Measurements from ENCODE around the gene GDF10. TPM values are rescaled to one million over a fixed set of nuclear protein-coding genes. Genes with fewer than 3 reads are reported as not detected.

The GDF10 gene
- total RNA-seq, 1 experiment from 2014 or later, result not detected

DNA sequence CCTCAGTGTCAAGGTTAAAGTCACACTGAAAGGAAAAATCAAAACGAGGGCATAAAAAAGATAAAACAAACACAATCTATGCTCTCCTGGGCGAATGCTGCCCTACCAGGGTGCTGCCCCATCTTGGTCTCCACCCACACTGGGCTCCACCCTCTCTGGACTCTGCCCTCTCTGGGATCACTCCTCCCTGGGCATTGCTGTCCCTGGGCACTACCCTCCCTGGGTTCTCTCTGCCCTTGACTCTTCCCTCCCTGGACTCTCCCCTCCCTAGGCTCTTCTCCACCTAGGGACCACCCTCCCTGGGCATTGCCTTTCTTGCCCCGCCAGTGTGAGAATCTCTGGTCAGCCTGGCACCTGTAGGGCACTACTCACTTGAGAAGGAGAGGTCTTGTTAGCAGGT is 30.8 kb downstream of the GDF10 start:
- intact Hi-C loops (cut with micrococcal nuclease), result no loop called here
- Mint-ChIP-seq H3K4me1 (ENCODE audit: insufficient read depth, unreplicated experiment) (no peaks in the 10 kb centered on the region), H3K36me3 (ENCODE audit: insufficient read depth, unreplicated experiment) (no peaks in the 10 kb centered on the region), H3K27ac (ENCODE audit: low read depth, unreplicated experiment) (no peak overlapping the region), H3K4me3 (ENCODE audit: unreplicated experiment) (no peak overlapping the region), H3K27me3 (ENCODE audit: insufficient read depth, unreplicated experiment) (peaks cover 30% of the 10 kb centered on the region), H3K9me3 (ENCODE audit: unreplicated experiment) (no peaks in the 10 kb centered on the region)
- no peak for DNase-seq (ENCODE audit: unreplicated experiment)
- BruUV-seq (replicated peaks), result no TSS peak
- CTCF ChIA-PET, result interaction anchor here (0.7 to 2.1 kb wide), 3 partner anchors 9 to 305 kb away, joined by 3 to 9 read pairs (median 3); no protein-coding TSS in a partner anchor
- TF ChIP-seq, protein P1, sequence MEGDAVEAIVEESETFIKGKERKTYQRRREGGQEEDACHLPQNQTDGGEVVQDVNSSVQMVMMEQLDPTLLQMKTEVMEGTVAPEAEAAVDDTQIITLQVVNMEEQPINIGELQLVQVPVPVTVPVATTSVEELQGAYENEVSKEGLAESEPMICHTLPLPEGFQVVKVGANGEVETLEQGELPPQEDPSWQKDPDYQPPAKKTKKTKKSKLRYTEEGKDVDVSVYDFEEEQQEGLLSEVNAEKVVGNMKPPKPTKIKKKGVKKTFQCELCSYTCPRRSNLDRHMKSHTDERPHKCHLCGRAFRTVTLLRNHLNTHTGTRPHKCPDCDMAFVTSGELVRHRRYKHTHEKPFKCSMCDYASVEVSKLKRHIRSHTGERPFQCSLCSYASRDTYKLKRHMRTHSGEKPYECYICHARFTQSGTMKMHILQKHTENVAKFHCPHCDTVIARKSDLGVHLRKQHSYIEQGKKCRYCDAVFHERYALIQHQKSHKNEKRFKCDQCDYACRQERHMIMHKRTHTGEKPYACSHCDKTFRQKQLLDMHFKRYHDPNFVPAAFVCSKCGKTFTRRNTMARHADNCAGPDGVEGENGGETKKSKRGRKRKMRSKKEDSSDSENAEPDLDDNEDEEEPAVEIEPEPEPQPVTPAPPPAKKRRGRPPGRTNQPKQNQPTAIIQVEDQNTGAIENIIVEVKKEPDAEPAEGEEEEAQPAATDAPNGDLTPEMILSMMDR (IDR thresholded peaks at IDR 0.05; ENCODE audit: unreplicated experiment), result no peak
- POLR2A ChIA-PET, result interaction anchor here (1.0 kb wide), 1 partner anchor 10 kb away, joined by 3 read pairs; no protein-coding TSS in a partner anchor

DNA sequence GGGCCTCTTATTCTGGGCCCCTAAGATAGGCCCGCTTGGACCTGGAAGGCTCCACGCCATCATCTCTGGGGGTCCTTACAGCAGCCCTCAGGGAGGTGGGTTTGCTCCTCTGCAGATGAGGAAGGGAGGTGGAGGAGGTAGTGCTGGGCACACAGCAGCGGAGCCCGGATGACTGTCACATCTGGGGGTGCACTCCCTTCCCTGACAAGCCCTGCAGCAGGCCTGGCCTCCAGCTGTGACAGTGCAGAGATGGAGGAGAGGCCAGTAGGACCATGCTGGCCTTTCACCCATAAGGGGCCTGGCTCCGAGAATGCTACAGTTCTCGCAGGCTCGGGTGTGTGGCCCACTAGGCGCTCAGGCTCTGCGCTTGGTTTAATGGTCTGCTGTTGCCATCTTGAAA is 31.5 kb downstream of the GDF10 start:
- TF ChIP-seq, protein P1 (IDR thresholded peaks at IDR 0.05; ENCODE audit: unreplicated experiment), result no peak
- Mint-ChIP-seq H3K4me1 (ENCODE audit: insufficient read depth, unreplicated experiment) (no peaks in the 10 kb centered on the region), H3K27ac (ENCODE audit: low read depth, unreplicated experiment) (no peak overlapping the region), H3K4me3 (ENCODE audit: unreplicated experiment) (no peak overlapping the region), H3K27me3 (ENCODE audit: insufficient read depth, unreplicated experiment) (peaks cover 37% of the 10 kb centered on the region), H3K9me3 (ENCODE audit: unreplicated experiment) (no peaks in the 10 kb centered on the region), H3K36me3 (ENCODE audit: insufficient read depth, unreplicated experiment) (no peaks in the 10 kb centered on the region)
- POLR2A ChIA-PET, result interaction anchor here (1.0 kb wide), 1 partner anchor 11 kb away, joined by 3 read pairs; no protein-coding TSS in a partner anchor
- DNase-seq (ENCODE audit: unreplicated experiment), result no peak
- CTCF ChIA-PET, result interaction anchor here (0.5 to 2.1 kb wide), 8 partner anchors 8 to 307 kb away, joined by 3 to 9 read pairs (median 3); no protein-coding TSS in a partner anchor
- no TSS peak for BruUV-seq (replicated peaks)
- intact Hi-C loops (cut with micrococcal nuclease), result no loop called here

GRCh38 chr10:47331954-47332353 is 32.0 kb downstream of the GDF10 start:
- Mint-ChIP-seq H3K4me3 (ENCODE audit: unreplicated experiment) (no peak overlapping the region), H3K36me3 (ENCODE audit: insufficient read depth, unreplicated experiment) (no peaks in the 10 kb centered on the region), H3K4me1 (ENCODE audit: insufficient read depth, unreplicated experiment) (no peaks in the 10 kb centered on the region), H3K27ac (ENCODE audit: low read depth, unreplicated experiment) (no peak overlapping the region), H3K27me3 (ENCODE audit: insufficient read depth, unreplicated experiment) (peaks cover 42% of the 10 kb centered on the region), H3K9me3 (ENCODE audit: unreplicated experiment) (no peaks in the 10 kb centered on the region)
- intact Hi-C loops (cut with micrococcal nuclease), result no loop called here
- ChIA-PET CTCF (interaction anchor here (0.9 to 2.1 kb wide), 5 partner anchors 17 to 307 kb away, joined by 3 to 9 read pairs (median 4); no protein-coding TSS in a partner anchor), POLR2A (no interaction called here)
- DNase-seq (ENCODE audit: unreplicated experiment), result no peak
- TF ChIP-seq, protein P1 (IDR thresholded peaks at IDR 0.05; ENCODE audit: unreplicated experiment), result no peak
- BruUV-seq (replicated peaks), result no TSS peak

DNA sequence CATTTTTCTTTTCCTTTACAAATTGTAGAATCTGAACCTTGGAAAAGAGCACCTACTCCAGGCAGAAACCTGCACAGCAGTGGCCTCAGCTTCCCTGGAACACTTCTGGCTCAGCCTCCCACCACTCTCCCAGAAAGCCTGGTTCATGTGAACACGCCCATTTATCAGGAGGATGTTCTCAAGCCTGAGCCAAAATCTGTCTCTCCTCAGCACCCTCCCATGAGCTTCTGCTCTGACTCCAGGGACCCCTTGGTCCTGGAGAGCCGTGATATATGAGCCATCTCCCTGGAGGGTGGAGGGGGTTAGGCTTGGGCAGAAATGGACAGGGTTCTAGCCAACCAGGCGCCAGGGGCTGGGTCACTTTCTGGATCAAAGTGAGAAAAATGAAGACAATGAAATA is 32.4 kb downstream of the GDF10 start:
- DNase-seq (ENCODE audit: unreplicated experiment), result no peak
- no peak overlapping the region for H3K4me3 Mint-ChIP-seq (ENCODE audit: unreplicated experiment)
- TF ChIP-seq, protein P1 (IDR thresholded peaks at IDR 0.05; ENCODE audit: unreplicated experiment), result no peak
- H3K36me3 Mint-ChIP-seq (ENCODE audit: insufficient read depth, unreplicated experiment), result no peaks in the 10 kb centered on the region
- ChIA-PET POLR2A (interaction anchor here (1.0 kb wide), 1 partner anchor 8 kb away, joined by 4 read pairs; no protein-coding TSS in a partner anchor), CTCF (interaction anchor here (0.9 to 2.1 kb wide), 5 partner anchors 18 to 308 kb away, joined by 3 to 9 read pairs (median 4); no protein-coding TSS in a partner anchor)
- no peaks in the 10 kb centered on the region for H3K4me1 Mint-ChIP-seq (ENCODE audit: insufficient read depth, unreplicated experiment)
- intact Hi-C loops (cut with micrococcal nuclease), result no loop called here
- no peak overlapping the region for H3K27ac Mint-ChIP-seq (ENCODE audit: low read depth, unreplicated experiment)
- no TSS peak for BruUV-seq (replicated peaks)
- no peaks in the 10 kb centered on the region for H3K9me3 Mint-ChIP-seq (ENCODE audit: unreplicated experiment)
- peaks cover 46% of the 10 kb centered on the region for H3K27me3 Mint-ChIP-seq (ENCODE audit: insufficient read depth, unreplicated experiment)

Data from MCF 10A (cell line).